Measurements from ENCODE around the gene PES1. TPM values are rescaled to one million over a fixed set of nuclear protein-coding genes. Genes with fewer than 3 reads are reported as not detected.

PES1 gene
- total and polyA plus RNA-seq, 2 of the 13 experiments (the other 11 are each of a cell fraction or from before 2014, with no cell fraction given), result 65.1 to 94.7 TPM

GRCh38 chr22:30635273-30636225, 43.8 kb upstream of the PES1 start, which contains the start of gene SLC35E4 (continued):
- TF ChIP-seq SNAPC4 (CRISPR knock-in tag; IDR thresholded peaks at IDR 0.05) (no peak), IRX3 (CRISPR knock-in tag; IDR thresholded peaks at IDR 0.05; ENCODE audit: borderline replicate concordance, low read depth) (no peak), WIZ (CRISPR knock-in tag; IDR thresholded peaks at IDR 0.05) (no peak), TEF (CRISPR knock-in tag; IDR thresholded peaks at IDR 0.05) (no peak), ZNF75D (CRISPR knock-in tag; IDR thresholded peaks at IDR 0.05; ENCODE audit: borderline replicate concordance) (no peak), E2F5 (CRISPR knock-in tag; conservative IDR thresholded peaks at IDR 0.05) (0 out of 2 replicates have a peak, but pooled peaks have one; percentile 10), KDM5B (CRISPR knock-in tag; IDR thresholded peaks at IDR 0.05; ENCODE audit: borderline replicate concordance) (peak; percentile 24; the same call in 1 of the 2 replicates), DMTF1 (CRISPR knock-in tag; IDR thresholded peaks at IDR 0.05) (no peak), GABPB1 (CRISPR knock-in tag; IDR thresholded peaks at IDR 0.05) (peak; percentile 39; the same call in 1 of the 2 replicates), EED (CRISPR knock-in tag; IDR thresholded peaks at IDR 0.05) (0 out of 2 replicates have a peak, but pooled peaks have one; percentile 70), PBX3 (CRISPR knock-in tag; IDR thresholded peaks at IDR 0.05; ENCODE audit: borderline replicate concordance) (no peak), RBM39 (IDR thresholded peaks at IDR 0.05; ENCODE audit: low read depth, low read length, poor library complexity, severe bottlenecking) (peak; percentile 2), GATAD1 (CRISPR knock-in tag; IDR thresholded peaks at IDR 0.05) (no peak), ZNF597 (CRISPR knock-in tag; IDR thresholded peaks at IDR 0.05) (no peak), EHMT2 (IDR thresholded peaks at IDR 0.05; ENCODE audit: borderline replicate concordance, low read depth, low read length) (no peak)

Measured in HepG2 (cell line).